Fibroblast of skin of right biceps (primary cell): ENCODE results near the gene PTF1A.

ENCODE experiments used
- DNase-seq: peaks from one replicate; pipeline ENCODE4 v3.0.0-alpha.2; 2013

PTF1A gene

GRCh38 chr10:23187155-23187554 is 5.0 kb upstream of the PTF1A start:
- no peak for DNase-seq

GRCh38 chr10:23189024-23189423 is 3.1 kb upstream of the PTF1A start:
- DNase-seq, result no peak

GRCh38 chr10:23190872-23191763 is 994 bp upstream of the PTF1A start:
- no peak for DNase-seq

GRCh38 chr10:23192712-23193434 is 761 bp downstream of the PTF1A start:
- no peak for DNase-seq

GRCh38 chr10:23193435-23194074 is 1.4 kb downstream of the PTF1A start:
- no peak for DNase-seq

GRCh38 chr10:23194471-23194965 is 2.4 kb downstream of the PTF1A start:
- no peak for DNase-seq

GRCh38 chr10:23194966-23195845 is 3.1 kb downstream of the PTF1A start:
- DNase-seq, result no peak

- DNase-seq, result no peak
These were observed 3.9 kb downstream of the PTF1A start for GRCh38 chr10:23195846-23196600.

GRCh38 chr10:23196915-23197314 is 4.8 kb downstream of the PTF1A start:
- no peak for DNase-seq

- no peak for DNase-seq
These were observed 5.3 kb downstream of the PTF1A start for GRCh38 chr10:23197416-23197861.

- DNase-seq, result no peak
These were observed 6.5 kb downstream of the PTF1A start for GRCh38 chr10:23198610-23198939.

GRCh38 chr10:23198940-23199767 is 7.0 kb downstream of the PTF1A start:
- no peak for DNase-seq

GRCh38 chr10:23199768-23200511 is 7.8 kb downstream of the PTF1A start:
- DNase-seq, result no peak

- DNase-seq, result no peak
These were observed 8.5 kb downstream of the PTF1A start for GRCh38 chr10:23200586-23200985.

GRCh38 chr10:23200997-23201652 is 9.0 kb downstream of the PTF1A start:
- no peak for DNase-seq

- no peak for DNase-seq
These were observed 9.7 kb downstream of the PTF1A start for GRCh38 chr10:23201837-23202236.

- no peak for DNase-seq
These were observed 10.7 kb downstream of the PTF1A start for GRCh38 chr10:23202779-23203178.

GRCh38 chr10:23203369-23204325 is 11.5 kb downstream of the PTF1A start:
- DNase-seq, result no peak
